Activated naive CD4-positive, alpha-beta T cell treated with anti-CD3 and anti-CD28 coated beads, Interleukin-2, amount 50 U/mL, for 16 hours (primary cell): ENCODE data around the gene GJB1.

Source experiments
- DNase-seq: peaks from one replicate; pipeline ENCODE4 v3.0.0-alpha.2; 2020

The GJB1 gene

DNA sequence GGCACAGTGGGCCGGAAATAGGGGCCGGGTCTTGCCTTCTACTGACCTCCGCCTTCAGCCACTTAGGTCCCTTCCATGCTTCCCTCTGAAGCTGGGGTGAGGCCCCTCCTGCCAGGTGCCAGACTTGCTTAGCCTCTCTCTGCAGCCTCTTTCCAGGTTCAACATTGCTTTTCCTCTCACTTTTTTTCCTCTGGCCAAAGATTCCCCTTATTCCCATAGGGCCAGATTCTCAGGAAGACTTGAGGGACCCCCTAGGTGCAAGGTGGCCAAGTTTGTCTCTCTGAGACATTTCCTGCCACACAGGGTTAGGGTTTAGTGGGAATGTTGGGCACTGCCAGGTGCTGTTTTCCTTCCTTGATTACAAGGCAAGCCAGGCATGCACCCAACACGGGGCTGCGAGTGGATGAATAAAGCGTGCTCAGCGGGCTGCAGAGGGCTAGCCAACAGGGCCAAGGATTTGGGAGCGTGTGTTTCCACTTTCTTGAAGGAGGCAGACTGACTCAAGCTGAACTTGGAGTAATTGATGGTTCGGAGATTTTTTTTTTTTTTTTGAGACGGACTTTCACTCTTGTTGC is 7.6 kb upstream of the GJB1 start:
- no peak for DNase-seq

- no peak for DNase-seq
Measured at GRCh38 chrX:71216485-71216884, 6.5 kb upstream of the GJB1 start.

DNA sequence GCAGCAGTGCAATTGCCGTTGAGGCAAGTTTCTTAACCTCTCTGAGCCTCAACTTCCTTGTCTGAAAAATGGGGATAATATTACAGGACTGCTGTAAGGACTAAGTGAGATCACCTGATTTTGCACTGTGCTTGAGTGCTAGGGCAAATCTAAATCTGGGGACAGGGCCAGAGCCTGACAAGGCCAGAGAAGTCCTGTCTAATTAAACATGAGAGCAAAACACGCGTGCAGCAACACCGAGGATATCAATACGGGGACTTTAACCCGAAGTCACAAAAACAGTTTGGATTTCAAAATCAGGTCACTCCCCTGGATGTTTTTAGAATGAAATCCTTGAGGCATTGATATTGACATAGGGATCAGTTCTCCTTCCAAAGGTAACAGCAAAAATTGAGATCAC is 5.7 kb upstream of the GJB1 start:
- no peak for DNase-seq

- no peak for DNase-seq
Measured at GRCh38 chrX:71221145-71221544, 1.9 kb upstream of the GJB1 start.

GRCh38 chrX:71224098-71224708 is 1.2 kb downstream of the GJB1 start:
- DNase-seq = no peak

DNA sequence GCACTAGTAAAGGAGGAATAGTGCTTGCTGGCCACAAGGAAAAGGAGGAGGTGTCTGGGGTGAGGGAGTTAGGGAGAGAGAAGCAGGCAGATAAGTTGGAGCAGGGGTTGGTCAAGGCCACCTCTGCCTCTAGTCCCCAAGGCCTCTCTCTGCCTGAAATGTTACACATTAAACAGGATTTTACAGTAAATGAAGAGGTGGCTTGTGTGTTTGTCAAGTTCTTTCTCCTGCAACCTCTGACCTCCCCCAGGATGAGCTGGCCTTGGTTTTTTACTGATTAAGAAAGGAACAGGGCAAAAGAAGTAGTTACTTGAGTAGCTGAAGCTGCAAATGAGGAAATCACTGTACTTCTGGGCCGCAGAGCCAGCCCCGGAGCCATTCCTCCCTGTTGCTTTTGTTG is 2.0 kb downstream of the GJB1 start:
- DNase-seq = no peak

GRCh38 chrX:71225676-71226075 is 2.7 kb downstream of the GJB1 start:
- no peak for DNase-seq

DNA sequence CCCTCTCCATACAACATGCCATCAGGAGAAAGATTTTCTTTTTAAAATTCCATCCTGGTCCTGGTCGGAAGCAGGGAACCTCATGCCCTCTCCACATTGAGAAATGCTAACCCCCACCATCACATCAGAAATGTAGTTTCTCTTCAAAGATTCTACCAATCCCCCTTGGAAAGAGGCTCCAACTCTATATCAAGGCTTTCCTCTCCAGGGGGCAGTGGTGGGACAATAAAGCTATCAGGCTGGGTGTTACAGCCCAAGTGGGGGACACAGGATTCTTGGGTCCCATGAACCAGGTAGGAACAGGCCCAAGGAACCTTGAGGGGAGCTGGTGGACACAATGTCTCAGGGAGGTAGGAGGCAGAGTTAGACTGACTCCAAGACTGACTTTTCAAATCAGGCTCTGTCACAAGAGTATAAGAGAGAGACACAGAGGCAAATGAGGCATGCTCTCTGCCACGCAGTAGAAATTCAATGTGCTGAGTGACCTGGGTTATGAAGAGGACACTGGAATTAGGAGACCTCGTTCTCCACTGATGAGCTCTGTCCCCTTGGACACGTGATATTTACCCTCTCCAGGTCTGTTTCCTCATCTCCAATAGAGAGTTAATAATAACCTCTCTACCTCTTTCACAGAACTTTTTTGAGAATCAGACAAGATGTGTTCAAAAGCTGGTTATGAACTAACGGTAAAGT is 4.5 kb downstream of the GJB1 start:
- DNase-seq = no peak

DNA sequence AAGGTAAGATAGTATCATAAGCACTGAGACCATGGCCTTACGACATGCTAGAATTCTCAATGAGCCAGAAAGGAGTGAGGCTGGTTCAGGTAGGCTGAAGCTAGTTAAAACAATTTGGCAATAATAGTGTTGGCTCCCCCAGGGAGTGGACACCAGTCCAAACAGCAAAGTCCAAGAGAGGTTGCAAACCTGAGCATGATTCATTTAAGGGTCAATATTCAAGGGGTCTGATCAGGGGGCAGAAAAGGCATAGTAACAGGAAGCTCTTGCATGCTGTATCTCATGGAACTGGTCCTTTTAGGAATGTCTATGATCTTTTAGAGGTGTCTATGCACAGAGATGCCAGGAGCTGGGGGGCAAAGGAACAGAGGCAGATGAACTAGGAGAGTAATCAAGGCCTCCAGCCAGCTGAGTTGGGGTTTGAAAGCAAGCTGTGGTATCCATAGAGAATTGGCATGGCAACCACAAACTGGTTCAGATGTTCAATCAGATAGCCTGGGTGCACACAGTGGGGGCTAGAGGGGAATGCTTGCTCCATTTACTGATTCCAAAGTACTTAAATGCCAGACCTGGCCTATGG is 5.1 kb downstream of the GJB1 start:
- DNase-seq = no peak

DNA sequence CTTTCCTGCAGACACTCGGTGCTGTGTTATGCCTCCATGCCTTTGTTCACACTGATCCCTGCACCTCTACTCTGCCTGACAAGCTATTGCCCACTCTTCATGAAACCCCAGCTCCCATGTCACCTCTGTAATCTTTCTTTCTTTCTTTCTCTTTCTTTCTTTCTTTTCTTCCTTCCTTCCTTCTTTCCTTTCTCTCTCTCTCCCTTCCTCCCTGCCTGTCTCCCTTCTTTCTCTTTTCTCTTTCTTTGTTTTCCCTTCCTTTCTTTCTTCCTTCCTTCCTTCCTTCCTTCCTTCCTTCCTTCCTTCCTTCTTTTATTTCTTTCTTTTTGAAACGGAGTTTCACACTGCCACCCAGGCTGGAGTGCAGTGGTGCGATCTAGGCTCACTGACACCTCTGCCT is 12.5 kb downstream of the GJB1 start:
- no peak for DNase-seq

DNA sequence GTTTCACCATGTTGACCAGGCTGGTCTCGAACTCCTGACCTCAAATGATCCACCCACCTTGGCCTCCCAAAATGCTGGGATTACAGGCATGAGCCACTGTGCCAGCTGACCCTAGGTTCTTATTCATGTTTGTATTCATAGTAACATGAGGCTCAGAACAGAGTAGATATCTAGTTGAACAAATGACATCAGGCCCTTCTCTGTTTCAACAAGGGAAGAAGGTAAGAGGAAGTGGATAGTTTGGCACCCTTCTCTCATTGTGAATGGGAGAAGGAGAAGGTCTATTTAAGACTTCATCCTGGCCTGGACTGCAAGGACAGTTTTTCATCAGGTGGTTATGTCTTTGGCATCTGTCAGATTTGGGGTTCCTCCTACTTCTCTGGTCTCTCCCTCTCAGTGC is 13.8 kb downstream of the GJB1 start:
- DNase-seq = no peak

DNA sequence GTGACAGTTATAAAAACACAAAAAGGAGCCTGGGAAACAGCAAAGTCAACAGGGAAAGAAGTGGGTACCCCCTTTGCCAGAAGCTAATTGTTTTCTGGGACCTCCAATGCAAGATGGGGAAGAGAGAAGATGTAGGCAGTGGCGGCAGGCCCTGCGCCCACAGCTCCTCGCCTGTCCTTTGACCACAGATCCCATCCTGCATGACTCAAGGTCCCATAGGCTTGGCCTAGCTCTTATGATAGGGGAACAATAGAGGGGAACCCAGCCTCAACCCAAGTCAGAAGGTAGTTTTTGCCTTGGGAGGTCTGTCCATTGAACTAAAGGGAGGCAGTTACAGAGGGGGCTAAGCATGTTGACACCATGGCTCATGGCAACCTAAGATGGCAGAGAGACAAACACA is 16.8 kb downstream of the GJB1 start:
- DNase-seq = no peak

DNA sequence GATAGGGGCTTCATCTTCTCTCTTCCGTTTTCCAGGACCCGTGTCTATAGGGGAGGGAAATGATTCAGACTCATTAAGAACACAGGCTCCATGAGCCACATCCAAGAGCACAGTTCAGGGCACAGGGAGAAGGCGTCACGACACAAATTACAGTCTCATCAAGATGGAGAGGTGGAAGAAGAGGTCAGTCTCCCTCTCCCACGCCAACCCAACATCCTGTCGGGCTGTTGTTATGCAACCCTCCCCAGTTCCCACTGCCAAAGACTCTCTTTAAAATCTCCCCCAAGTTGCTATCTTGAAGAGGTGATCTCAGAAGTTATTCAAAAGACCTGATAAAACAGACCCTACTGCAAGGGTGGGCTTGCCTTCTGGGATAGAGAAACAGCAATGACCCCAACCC is 18.3 kb downstream of the GJB1 start:
- no peak for DNase-seq

GRCh38 chrX:71244359-71245128 is 21.5 kb downstream of the GJB1 start:
- no peak for DNase-seq

DNA sequence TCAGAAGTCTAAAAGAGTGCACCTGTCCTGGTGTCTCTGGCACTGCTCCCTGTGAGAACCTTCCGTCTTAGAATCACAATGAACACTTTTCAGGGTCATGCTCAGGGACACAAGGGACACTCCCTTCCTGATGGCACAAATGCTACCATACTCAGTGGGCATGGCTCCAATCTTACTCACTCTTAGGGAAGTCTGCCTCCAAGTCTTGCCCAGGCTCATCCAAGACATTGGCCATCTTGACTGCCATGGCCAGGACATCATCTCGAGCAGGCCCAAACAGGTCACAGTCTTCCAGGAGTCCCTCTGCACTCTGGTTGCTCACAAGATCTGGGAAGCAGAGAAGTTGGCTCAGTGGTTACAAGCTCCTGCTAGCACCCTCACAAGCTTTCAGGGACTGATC is 22.1 kb downstream of the GJB1 start:
- DNase-seq = no peak

DNA sequence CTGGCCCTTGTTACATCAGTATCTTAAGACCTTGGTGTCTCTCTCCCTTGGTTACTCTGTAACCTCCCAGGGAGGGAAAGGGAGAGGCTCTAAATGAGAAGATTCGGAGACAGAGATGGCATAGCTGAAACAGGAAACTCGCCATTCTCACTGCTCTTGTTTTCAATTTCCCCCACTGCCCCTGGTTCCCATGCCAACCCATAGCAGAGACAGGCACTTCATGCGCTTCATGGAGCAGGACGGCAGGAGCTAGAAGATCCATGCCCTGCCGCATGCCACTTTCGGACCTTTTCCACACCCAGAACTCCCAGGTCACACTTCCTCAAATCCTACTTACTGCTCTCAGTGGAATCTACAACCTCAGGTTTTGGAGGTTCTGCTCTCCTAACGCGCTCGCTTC is 27.8 kb downstream of the GJB1 start:
- DNase-seq = no peak

GRCh38 chrX:71251466-71251973 is 28.5 kb downstream of the GJB1 start:
- peak; percentile 27 for DNase-seq

GRCh38 chrX:71252221-71252620 is 29.2 kb downstream of the GJB1 start:
- DNase-seq = no peak

- peak; percentile 21 for DNase-seq
Measured at GRCh38 chrX:71253253-71254091, 30.4 kb downstream of the GJB1 start.

DNA sequence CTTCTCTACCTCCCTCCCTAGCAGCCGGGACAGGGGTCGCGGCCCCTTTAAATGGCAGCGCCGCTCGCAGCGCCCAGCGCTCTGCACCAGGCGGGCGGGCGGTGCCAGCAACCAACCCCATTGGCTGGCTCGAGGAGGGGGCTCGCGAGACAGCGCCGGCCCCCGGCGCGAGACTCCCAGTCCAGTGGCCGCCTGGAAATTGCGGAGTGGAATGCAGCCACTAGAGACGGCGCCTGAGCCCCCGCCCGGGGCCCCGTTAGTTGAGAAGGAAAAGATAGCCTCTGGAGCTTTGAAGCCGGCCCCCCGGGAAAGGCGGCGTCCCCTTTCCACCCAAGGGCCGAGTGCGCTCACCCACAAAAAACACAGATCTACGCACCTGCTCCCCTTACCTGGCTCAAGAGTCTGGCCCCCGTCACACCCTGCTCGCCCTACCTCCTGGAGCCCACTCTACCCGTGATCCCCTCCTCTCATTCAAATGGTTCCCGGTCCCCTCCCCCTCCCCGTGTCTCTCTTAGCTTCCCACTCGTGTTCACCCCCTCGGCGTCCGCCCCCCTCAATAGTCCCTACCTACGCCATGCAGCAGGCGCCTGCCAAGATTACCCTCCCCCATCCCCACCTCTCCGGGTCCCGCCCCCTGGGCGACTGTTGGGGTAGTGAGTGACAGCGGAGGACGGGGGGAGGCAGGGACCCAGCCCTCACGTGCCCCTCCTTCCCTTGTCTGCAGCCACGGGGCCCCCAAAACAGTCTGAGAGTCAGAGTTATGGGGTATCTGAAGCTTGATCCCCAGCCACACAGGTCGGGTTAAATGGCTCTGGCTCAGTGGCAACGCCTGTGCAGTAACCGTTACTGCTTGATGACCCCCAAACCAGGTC is 31.3 kb downstream of the GJB1 start, which contains the start of gene ZMYM3:
TSS of gene ZMYM3 (minus strand) at position 49 of the 872 bp plus-strand sequence. CDS start 885 bp downstream, outside the sequence.
- peak; percentile 81 for DNase-seq

DNA sequence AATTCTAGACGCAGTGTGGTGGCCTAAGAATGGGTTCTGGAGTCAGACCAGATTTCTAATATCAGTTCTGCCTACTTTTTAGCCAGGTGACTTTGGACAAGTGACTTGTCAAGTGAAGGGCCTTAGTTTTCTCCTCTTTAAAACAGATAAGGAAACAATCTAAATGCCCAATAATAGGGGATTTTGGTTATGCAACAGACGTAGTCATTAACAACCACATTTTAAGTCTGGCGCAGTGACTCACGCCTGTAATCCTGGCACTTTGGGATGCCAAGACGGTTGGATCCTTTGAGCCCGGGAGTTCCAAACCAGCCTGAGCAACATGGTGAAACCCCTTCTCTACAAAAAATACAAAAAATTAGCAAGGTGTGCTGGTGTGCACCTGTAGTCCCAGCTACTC is 33.0 kb downstream of the GJB1 start:
- DNase-seq = no peak
